ENCODE measurements around the gene HTR1B.

- no peak for TF ChIP-seq CTCF (conservative IDR thresholded peaks at IDR 0.05; ENCODE audit: low read depth, low read length)
- no peak for TF ChIP-seq EZH2 (IDR thresholded peaks at IDR 0.05; ENCODE audit: low read length, unreplicated experiment)
- no peak for TF ChIP-seq EZH2phosphoT487 (IDR thresholded peaks at IDR 0.05; ENCODE audit: borderline replicate concordance, low read length)
Observed at GRCh38 chr6:77468939-77469338, 5.6 kb upstream of the HTR1B start.
